Dermis blood vessel endothelial cell (primary cell): ENCODE measurements around the gene CCNY. TPM values are rescaled to one million over a fixed set of nuclear protein-coding genes. Genes with fewer than 3 reads are reported as not detected.
"Not testable (repeated sequence)": the region's sequence is repeated elsewhere in the genome, so short reads cannot be mapped to it uniquely, and the experiment has no call there.

ENCODE experiments used
- DNase-seq: peaks from one replicate; pipeline ENCODE4 v3.0.0; 2010
- total RNA-seq: library from RNA; depleted of rRNA; stranded (reverse); fragments of >200 nt; gene quantifications from 2 replicates; pipeline ENCODE4 v1.2.3, GENCODE V29; 2014

CCNY gene
- total RNA-seq, 1 donor from 2014 or later = 99.4 TPM

- DNase-seq = no peak
Measured at GRCh38 chr10:35493196-35494118, 157.1 kb downstream of the CCNY start.

- peak; percentile 38 for DNase-seq
Measured at GRCh38 chr10:35495521-35496119, 159.3 kb downstream of the CCNY start.

- DNase-seq = no peak
Measured at GRCh38 chr10:35497909-35498308, 161.6 kb downstream of the CCNY start.

DNA sequence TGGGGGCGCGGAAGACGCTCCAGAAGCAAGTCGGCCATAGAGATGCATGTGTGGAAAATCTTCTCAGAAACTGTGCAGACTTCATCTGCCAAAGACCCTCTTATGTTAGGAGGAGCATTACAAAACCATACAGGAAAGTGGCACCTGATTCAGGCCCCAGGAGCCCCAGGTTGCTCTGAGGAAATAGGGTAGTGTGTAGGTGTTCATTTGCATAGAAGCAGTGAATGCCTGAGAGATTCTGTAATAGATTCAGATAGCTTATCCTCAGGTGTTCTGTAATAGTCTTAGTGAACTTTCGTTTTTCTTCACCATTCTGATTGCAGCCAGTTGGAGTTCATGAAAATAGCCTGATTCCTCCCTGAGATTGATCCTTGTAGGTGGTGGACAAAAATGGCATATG is 162.4 kb downstream of the CCNY start:
- no peak for DNase-seq

- DNase-seq = no peak
Measured at GRCh38 chr10:35501923-35502322, 165.6 kb downstream of the CCNY start.

GRCh38 chr10:35502692-35503091 is 166.4 kb downstream of the CCNY start:
- DNase-seq = no peak

- DNase-seq = no peak
Measured at GRCh38 chr10:35503578-35503977, 167.3 kb downstream of the CCNY start.

- no peak for DNase-seq
Measured at GRCh38 chr10:35504132-35504531, 167.8 kb downstream of the CCNY start.

- DNase-seq = no peak
Measured at GRCh38 chr10:35505241-35505873, 169.0 kb downstream of the CCNY start.

GRCh38 chr10:35506741-35507140 is 170.4 kb downstream of the CCNY start:
- no peak for DNase-seq

GRCh38 chr10:35507519-35508109 is 171.3 kb downstream of the CCNY start:
- no peak for DNase-seq

DNA sequence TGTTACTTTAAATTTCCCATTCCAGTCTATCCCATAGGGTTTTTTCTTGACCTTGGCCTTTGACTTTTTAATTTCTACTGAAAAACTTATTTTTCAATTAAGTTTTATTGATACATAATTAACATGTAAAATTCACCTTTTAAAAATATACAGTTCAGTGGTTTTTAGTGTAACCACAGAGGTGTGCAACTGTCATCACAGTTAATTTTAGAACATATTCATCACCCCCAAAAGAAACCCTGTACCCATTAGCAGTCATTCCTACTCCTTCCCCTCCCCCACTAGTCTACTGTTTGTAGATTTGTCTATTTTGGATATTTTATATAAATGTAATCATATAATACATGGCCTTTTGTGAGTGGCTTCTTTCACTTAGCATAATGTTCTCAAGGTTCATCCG is 172.3 kb downstream of the CCNY start:
- DNase-seq = no peak

- DNase-seq = no peak
Measured at GRCh38 chr10:35510891-35511290, 174.6 kb downstream of the CCNY start.

GRCh38 chr10:35511647-35512046 is 175.3 kb downstream of the CCNY start:
- DNase-seq = no peak

GRCh38 chr10:35516102-35516670 is 179.9 kb downstream of the CCNY start:
- no peak for DNase-seq

DNA sequence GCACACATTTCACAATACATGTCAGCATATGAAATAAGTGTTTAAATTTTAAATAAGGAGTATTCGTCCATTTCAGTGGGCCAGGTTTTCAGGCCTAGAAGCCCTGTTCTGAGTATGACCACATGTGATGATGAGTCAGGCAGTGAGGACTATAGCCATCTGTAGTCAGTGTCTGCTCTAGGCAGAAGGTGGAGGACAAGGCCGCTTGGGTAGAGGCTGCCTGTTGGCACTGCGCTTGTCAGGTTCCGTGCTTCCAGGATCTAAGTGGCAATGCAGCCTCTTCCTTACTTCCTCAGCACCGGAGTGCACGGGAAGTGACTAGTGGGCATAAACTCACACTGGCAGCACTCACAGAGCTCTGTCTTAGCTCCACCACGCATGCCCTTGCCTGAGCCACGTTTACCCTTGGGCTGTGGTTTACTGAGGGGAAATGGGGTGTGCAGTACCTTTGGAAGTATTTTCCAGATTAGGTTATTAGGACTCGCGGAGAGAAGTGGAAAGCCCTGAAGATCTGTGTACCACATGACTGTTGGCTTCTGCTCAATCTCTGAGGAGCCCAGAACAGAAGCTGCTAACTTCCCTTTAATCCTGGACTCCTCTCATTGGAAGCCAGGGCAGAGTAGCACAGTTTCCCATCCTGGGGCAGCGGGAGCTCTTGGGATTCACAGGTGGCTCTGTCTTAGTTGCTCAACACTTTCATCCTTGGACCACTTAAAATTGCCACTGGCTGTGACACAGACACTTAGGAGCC is 181.3 kb downstream of the CCNY start:
- peak; percentile 67 for DNase-seq

DNA sequence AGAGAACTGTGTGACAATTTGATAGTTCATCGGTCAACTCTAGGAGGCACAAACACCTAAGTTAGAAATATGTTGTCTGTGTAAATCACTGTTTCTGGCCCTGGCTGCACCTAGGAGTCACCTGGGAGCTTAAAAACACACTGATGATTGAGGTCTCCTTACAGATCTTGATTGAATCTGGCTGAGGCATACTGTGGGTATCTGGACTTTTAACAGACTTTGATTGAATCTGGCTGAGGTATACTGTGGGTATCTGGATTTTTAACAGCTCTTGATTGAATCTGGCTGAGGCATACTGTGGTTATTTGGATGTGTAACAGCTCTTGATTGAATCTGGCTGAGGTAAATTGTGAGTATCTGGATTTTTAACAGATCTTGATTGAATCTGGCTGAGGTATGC is 181.9 kb downstream of the CCNY start:
- not testable (repeated sequence) for DNase-seq

DNA sequence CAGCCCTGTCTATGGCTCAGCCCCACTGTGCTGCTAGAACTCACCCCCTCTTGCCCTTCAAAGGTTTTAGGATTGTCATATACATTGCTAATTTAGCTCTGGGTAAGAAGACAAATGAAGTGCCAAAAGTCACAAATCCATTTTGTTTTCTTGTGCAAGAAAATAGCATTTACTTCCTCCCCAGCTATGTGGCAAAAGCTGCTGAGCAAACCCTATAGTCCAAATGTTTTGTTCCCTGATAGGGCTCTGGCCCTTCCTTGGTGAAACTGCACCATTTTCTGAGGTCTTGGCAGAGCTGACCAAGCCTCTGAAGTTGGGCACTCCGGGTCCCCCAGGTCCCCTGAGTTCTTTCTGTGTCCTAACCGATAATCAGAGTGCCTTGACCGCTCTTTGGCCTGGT is 184.7 kb downstream of the CCNY start:
- DNase-seq = no peak

DNA sequence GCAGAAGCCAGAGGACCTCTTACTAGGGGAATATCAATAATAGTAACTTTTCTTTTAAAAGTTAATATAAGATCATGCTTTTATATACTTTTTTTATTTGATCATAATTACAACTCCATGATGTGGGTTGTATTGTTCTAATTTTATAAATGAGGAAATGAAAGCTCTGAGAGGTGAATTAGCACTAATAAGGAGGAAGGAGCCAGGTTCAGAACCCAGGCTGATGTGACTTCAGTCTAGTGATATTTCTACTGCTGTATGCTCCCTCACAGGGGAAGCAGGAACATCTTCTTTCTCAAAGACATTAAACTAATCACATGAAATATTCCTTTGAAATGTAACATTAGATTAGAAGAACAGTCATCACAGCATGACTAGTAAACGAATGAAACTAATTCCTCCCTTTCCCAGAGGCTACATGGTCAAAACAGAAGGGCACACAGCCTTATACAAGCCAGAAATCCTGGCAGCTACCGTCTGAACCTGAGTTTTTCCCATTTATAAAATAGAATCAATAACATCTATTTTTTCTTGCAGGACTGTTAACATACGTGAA is 187.4 kb downstream of the CCNY start:
- no peak for DNase-seq

GRCh38 chr10:35526746-35527145 is 190.4 kb downstream of the CCNY start:
- no peak for DNase-seq

DNA sequence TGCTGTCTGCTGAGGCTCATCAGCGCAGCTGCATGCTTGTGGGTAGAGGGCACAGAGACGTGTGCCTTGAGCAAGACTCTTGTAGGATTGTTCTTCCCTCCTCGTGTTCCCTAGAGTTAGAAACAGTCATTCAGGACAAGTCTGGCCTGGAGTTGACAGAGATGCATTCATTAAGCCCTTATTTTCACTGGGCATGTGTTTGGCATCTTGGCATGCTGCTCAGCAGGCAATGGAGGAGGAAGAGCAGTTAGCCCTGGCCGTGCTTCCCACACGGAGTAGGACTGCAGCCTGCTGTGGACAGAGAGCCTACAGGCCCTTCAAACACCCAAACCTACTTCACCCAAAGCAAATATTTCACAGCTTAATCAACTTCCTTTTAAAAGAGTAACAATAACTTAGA is 195.8 kb downstream of the CCNY start:
- DNase-seq = peak; percentile 33

- DNase-seq = no peak
Measured at GRCh38 chr10:35533565-35533964, 197.3 kb downstream of the CCNY start.
